IMR-90 (cell line): ENCODE data around the gene ARHGEF37. TPM values are rescaled to one million over a fixed set of nuclear protein-coding genes. Genes with fewer than 3 reads are reported as not detected.

ENCODE experiments used
- ATAC-seq: fragments of 200-7000 bp; cut with Tn5 transposase; 2 replicates; pipeline ENCODE4 v1.9.1; 2020; ENCODE audit warnings: low read depth, mild to moderate bottlenecking, moderate library complexity
- BruUV-seq: library from RNA; stranded (reverse); fragments of 400-500 nt; replicated peaks from 2 replicates; lab custom pipeline; 2021; lab: Mats Ljungman, UMichigan
- CTCF ChIA-PET: fragments of 300-600 bp; formaldehyde crosslinking; extraction: SDS; loops from one replicate; lab custom pipeline; 2021; ENCODE audit warnings: antibody characterized with exemption; lab: Yijun Ruan, JAX
- POLR2A ChIA-PET: fragments of 300-600 bp; sonication (Branson Sonifier 250); formaldehyde crosslinking; loops from one replicate; lab custom pipeline; 2022; ENCODE audit warnings: antibody characterized with exemption; ENCODE audit not compliant: unreplicated experiment; lab: Charles Lee
- DNase-seq: peaks from one replicate; pipeline ENCODE4 v3.0.0; 2013
- H2AFZ ChIP-seq: replicated peaks from 2 replicates; pipeline ENCODE3; 2013; ENCODE audit warnings: low read length, mild to moderate bottlenecking; ENCODE audit not compliant: poor library complexity
- H2AK5ac ChIP-seq: 2 replicates; pipeline ENCODE4 v1.6.1; 2013; ENCODE audit warnings: low read depth, low read length, inconsistent platforms
- H2AK9ac ChIP-seq: replicated peaks from 2 replicates; pipeline ENCODE3; 2013; ENCODE audit warnings: mild to moderate bottlenecking, low read depth, low read length, moderate library complexity; ENCODE audit not compliant: poor library complexity
- H2BK120ac ChIP-seq: 2 replicates; pipeline ENCODE4 v1.6.1; 2013; ENCODE audit warnings: low read depth, low read length, inconsistent platforms
- H2BK15ac ChIP-seq: 3 replicates; pipeline ENCODE4 v1.6.1; 2013; ENCODE audit warnings: low read depth, low read length, inconsistent platforms
- H2BK20ac ChIP-seq: 2 replicates; pipeline ENCODE4 v1.6.1; 2013; ENCODE audit warnings: low read depth, mild to moderate bottlenecking, inconsistent platforms, low read length, moderate library complexity
- H2BK5ac ChIP-seq: 2 replicates; pipeline ENCODE4 v1.6.1; 2013; ENCODE audit warnings: mild to moderate bottlenecking, low read depth, low read length, inconsistent platforms; ENCODE audit not compliant: poor library complexity, severe bottlenecking
- H3K14ac ChIP-seq: replicated peaks from 2 replicates; pipeline ENCODE4 v1.6.1; 2013; ENCODE audit warnings: low read depth, low read length, inconsistent platforms
- H3K18ac ChIP-seq: 2 replicates; pipeline ENCODE4 v1.6.1; 2013; ENCODE audit warnings: low read depth, low read length, control low read depth
- H3K23ac ChIP-seq: 2 replicates; pipeline ENCODE4 v1.6.1; 2013; ENCODE audit warnings: low read depth, low read length, inconsistent platforms
- H3K27ac ChIP-seq: 2 replicates; pipeline ENCODE4 v1.5.1; 2013; ENCODE audit warnings: mild to moderate bottlenecking, control low read depth, low read length; ENCODE audit not compliant: insufficient read depth
- H3K27me3 ChIP-seq: 2 replicates; pipeline ENCODE4 v1.6.1; 2013; ENCODE audit warnings: low read length; ENCODE audit not compliant: control insufficient read depth, insufficient read depth
- H3K36me3 ChIP-seq: 2 replicates; pipeline ENCODE4 v1.6.1; 2013; ENCODE audit warnings: low read length, mixed read lengths; ENCODE audit not compliant: control insufficient read depth, insufficient read depth
- H3K4ac ChIP-seq: 2 replicates; pipeline ENCODE4 v1.6.1; 2013; ENCODE audit warnings: low read depth, low read length, inconsistent platforms
- H3K4me1 ChIP-seq: 2 replicates; pipeline ENCODE4 v1.6.1; 2013; ENCODE audit warnings: low read length, mixed read lengths; ENCODE audit not compliant: control insufficient read depth, insufficient read depth
- H3K4me2 ChIP-seq: 2 replicates; pipeline ENCODE4 v1.6.1; 2013; ENCODE audit warnings: low read depth, mild to moderate bottlenecking, control low read depth, low read length, moderate library complexity
- H3K4me3 ChIP-seq: 2 replicates; pipeline ENCODE4 v1.5.1; 2013; ENCODE audit warnings: low read depth, mild to moderate bottlenecking, control low read depth, low read length, moderate library complexity; ENCODE audit not compliant: insufficient read depth
- H3K56ac ChIP-seq: 2 replicates; pipeline ENCODE4 v1.6.1; 2013; ENCODE audit warnings: low read length, inconsistent platforms; ENCODE audit not compliant: insufficient read depth; ENCODE audit errors: extremely low read depth
- H3K79me1 ChIP-seq, 2 experiments: 2 replicates each; pipeline ENCODE4 v1.6.1; 2013; ENCODE audit warnings: low read length in 2 of 2, inconsistent platforms in 1 of 2, low read depth in 1 of 2
- H3K9ac ChIP-seq: 2 replicates; pipeline ENCODE4 v1.6.1; 2013; ENCODE audit warnings: low read depth, low read length, control low read depth
- H3K9me1 ChIP-seq: 2 replicates; pipeline ENCODE4 v1.6.1; 2013; ENCODE audit warnings: low read length, inconsistent platforms; ENCODE audit not compliant: insufficient read depth
- H3K9me3 ChIP-seq: 2 replicates; pipeline ENCODE4 v1.6.1; 2013; ENCODE audit warnings: low read length; ENCODE audit not compliant: control insufficient read depth, insufficient read depth
- H4K20me1 ChIP-seq: 2 replicates; pipeline ENCODE4 v1.6.1; 2013; ENCODE audit warnings: low read length, inconsistent platforms; ENCODE audit not compliant: insufficient read depth
- H4K5ac ChIP-seq: 2 replicates; pipeline ENCODE4 v1.6.1; 2013; ENCODE audit warnings: mild to moderate bottlenecking, low read depth, low read length, control low read depth
- H4K8ac ChIP-seq, 2 experiments: 2 replicates each; pipeline ENCODE4 v1.6.1; 2013; ENCODE audit warnings: low read depth in 2 of 2, low read length in 2 of 2, control low read depth in 1 of 2, inconsistent platforms in 1 of 2
- H4K91ac ChIP-seq: 2 replicates; pipeline ENCODE4 v1.6.1; 2013; ENCODE audit warnings: low read depth, low read length, inconsistent platforms; ENCODE audit not compliant: insufficient read depth
- BHLHE40 ChIP-seq: fragments of 150-350 bp; IDR thresholded peaks from 2 replicates; pipeline ENCODE4 v1.6.1; 2016; ENCODE audit warnings: mild to moderate bottlenecking, low read depth, low read length
- CEBPB ChIP-seq: IDR thresholded peaks from 2 replicates; pipeline ENCODE4 v1.6.1; 2012; ENCODE audit warnings: low read depth, low read length, improper control_type of control experiment
- CHD1 ChIP-seq: IDR thresholded peaks from 2 replicates; pipeline ENCODE4 v1.6.1; 2012; ENCODE audit warnings: low read depth, low read length, improper control_type of control experiment
- CTCF ChIP-seq: conservative IDR thresholded peaks from 2 replicates; pipeline ENCODE4 v1.5.1; 2012; ENCODE audit warnings: mild to moderate bottlenecking, low read depth, low read length, improper control_type of control experiment
- ELK1 ChIP-seq: fragments of 150-350 bp; IDR thresholded peaks from 2 replicates; pipeline ENCODE4 v1.6.1; 2016; ENCODE audit warnings: low read depth, mild to moderate bottlenecking, low read length, moderate library complexity, borderline replicate concordance
- FOS ChIP-seq: fragments of 150-350 bp; IDR thresholded peaks from 2 replicates; pipeline ENCODE4 v1.6.1; 2016; ENCODE audit warnings: low read depth, low read length
- MAFK ChIP-seq: IDR thresholded peaks from 2 replicates; pipeline ENCODE4 v1.6.1; 2012; ENCODE audit warnings: low read depth, low read length, improper control_type of control experiment
- MAZ ChIP-seq: IDR thresholded peaks from 2 replicates; pipeline ENCODE4 v1.6.1; 2012; ENCODE audit warnings: low read depth, mild to moderate bottlenecking, low read length, improper control_type of control experiment, moderate library complexity, borderline replicate concordance
- MXI1 ChIP-seq: IDR thresholded peaks from 2 replicates; pipeline ENCODE4 v1.6.1; 2012; ENCODE audit warnings: low read depth, mild to moderate bottlenecking, low read length, moderate library complexity, borderline replicate concordance
- NFE2L2 ChIP-seq: fragments of 150-350 bp; IDR thresholded peaks from 2 replicates; pipeline ENCODE4 v1.6.1; 2016; ENCODE audit warnings: low read depth, mild to moderate bottlenecking, low read length
- POLR2A ChIP-seq: IDR thresholded peaks from 2 replicates; pipeline ENCODE4 v1.6.1; 2012; ENCODE audit warnings: mild to moderate bottlenecking, low read depth, low read length
- RAD21 ChIP-seq: IDR thresholded peaks from 2 replicates; pipeline ENCODE4 v1.6.1; 2012; ENCODE audit warnings: low read length, improper control_type of control experiment
- RCOR1 ChIP-seq: IDR thresholded peaks from 2 replicates; pipeline ENCODE4 v1.6.1; 2012; ENCODE audit warnings: mild to moderate bottlenecking, low read length, improper control_type of control experiment; ENCODE audit not compliant: insufficient replicate concordance
- RFX5 ChIP-seq: IDR thresholded peaks from 2 replicates; pipeline ENCODE4 v1.8.0; 2012; ENCODE audit warnings: low read depth, mild to moderate bottlenecking, low read length, moderate library complexity
- SMC3 ChIP-seq: fragments of 150-350 bp; IDR thresholded peaks from 2 replicates; pipeline ENCODE4 v1.6.1; 2016; ENCODE audit warnings: low read depth, mild to moderate bottlenecking, antibody characterized with exemption, low read length, moderate library complexity
- USF2 ChIP-seq: fragments of 150-350 bp; IDR thresholded peaks from 2 replicates; pipeline ENCODE4 v1.6.1; 2017; ENCODE audit warnings: mild to moderate bottlenecking, antibody characterized with exemption, low read length, low read depth
- WGBS, 2 experiments: methylation state at CpG; one replicate each; pipeline versions ENCODE4 v1.1.5 to v1.1.7; 2013; ENCODE audit warnings: missing lambda C conversion rate in 2 of 2; ENCODE audit not compliant: insufficient read length in 1 of 2; ENCODE audit errors: extremely low coverage in 2 of 2; 5-methylcytosine and 5-hydroxymethylcytosine counted together
- dilution Hi-C: fragments of 300-500 bp; cut with HindIII; formaldehyde crosslinking; loops from one replicate; pipeline ENCODE4 v1.14.3; 2018; ENCODE audit warnings: low sequenced_read_pairs; ENCODE audit not compliant: unreplicated experiment
- in situ Hi-C: fragments of 300-500 bp; cut with MboI; formaldehyde crosslinking; loops from 3 replicates; pipeline ENCODE4 v1.14.3; 2019; ENCODE audit warnings: low sequenced_read_pairs, inconsistent platforms, mixed read lengths
- intact Hi-C: fragments of 100-400 bp; cut with micrococcal nuclease; formaldehyde crosslinking; loops from 2 replicates; pipeline ENCODE4 v1.10.0; 2022
- polyA plus RNA-seq, 3 experiments: library from polyadenylated mRNA; depleted of rRNA; stranded (reverse); fragments of >200 nt; gene quantifications; 2 replicates each; pipeline ENCODE4 v1.2.3, GENCODE V29; 2012; ENCODE audit warnings: low replicate concordance in 1 of 3
- total RNA-seq: library from RNA; depleted of rRNA; stranded (reverse); fragments of >200 nt; gene quantifications from 2 replicates; pipeline ENCODE4 v1.2.3, GENCODE V29; 2012

The ARHGEF37 gene
- total and polyA plus RNA-seq, 2 of the 4 experiments (the other 2 are of a cell fraction), result 0.39 to 0.54 TPM

- H2BK120ac ChIP-seq, result no peak overlapping the region
- ATAC-seq, result no peak
- no peak overlapping the region for H4K8ac ChIP-seq
- no peak overlapping the region for H3K18ac ChIP-seq
- no peaks in the 10 kb centered on the region for H3K27me3 ChIP-seq
- no peak overlapping the region for H3K4me2 ChIP-seq
- no CpG with 5 or more reads among the region's 1 CpG for WGBS, 2 experiments
- H2AK5ac ChIP-seq, result no peak overlapping the region
- no peak overlapping the region for H3K9ac ChIP-seq
- H3K14ac ChIP-seq, result no peak overlapping the region
- H3K4me3 ChIP-seq, result no peak overlapping the region
- no peak overlapping the region for H3K23ac ChIP-seq
- peaks cover 8% of the 10 kb centered on the region for H3K4me1 ChIP-seq
- POLR2A ChIA-PET, result no interaction called here
- BruUV-seq, result no TSS peak
- no peak overlapping the region for H4K91ac ChIP-seq
- H3K4ac ChIP-seq, result no peak overlapping the region
- CTCF ChIA-PET, result interaction anchor here (0.7 kb wide), 1 partner anchor 36 kb away, joined by 3 read pairs; no protein-coding TSS in a partner anchor
- intact Hi-C loops (loop anchor here (5.0 kb wide), 1 partner anchor 34 kb away; no protein-coding TSS in a partner anchor), dilution Hi-C loops (no loop called here), in situ Hi-C loops (no loop called here)
- H3K9me3 ChIP-seq, result no peaks in the 10 kb centered on the region
- DNase-seq, result no peak
- H4K5ac ChIP-seq, result no peak overlapping the region
- H3K36me3 ChIP-seq, result no peaks in the 10 kb centered on the region
- H2BK15ac ChIP-seq, result no peak overlapping the region
- H3K79me1 ChIP-seq, result no peaks in the 10 kb centered on the region; a peak in 1 of 4 replicates
- TF ChIP-seq RCOR1, result no peak
- no peak for TF ChIP-seq CEBPB
- no peak for TF ChIP-seq NFE2L2
- TF ChIP-seq USF2, result no peak
- no peak for TF ChIP-seq BHLHE40
- TF ChIP-seq MXI1, result no peak
- no peak for TF ChIP-seq CHD1
- TF ChIP-seq ELK1, result no peak
- TF ChIP-seq RAD21, result no peak
- no peak for TF ChIP-seq RFX5
- no peak for TF ChIP-seq MAFK
- TF ChIP-seq POLR2A, result no peak
- no peak for TF ChIP-seq CTCF
- TF ChIP-seq FOS, result no peak
- TF ChIP-seq SMC3, result no peak
- no peak for TF ChIP-seq MAZ
- no peak overlapping the region for H3K27ac ChIP-seq
- no peak overlapping the region for H2BK20ac ChIP-seq
- H2BK5ac ChIP-seq, result no peak overlapping the region
- no peaks in the 10 kb centered on the region for H4K20me1 ChIP-seq
- no peak overlapping the region for H2AK9ac ChIP-seq
- H2AFZ ChIP-seq, result no peak overlapping the region
- H3K56ac ChIP-seq, result no peak overlapping the region
- H3K9me1 ChIP-seq, result peaks cover 4% of the 10 kb centered on the region
These were observed 2.1 kb downstream of the ARHGEF37 start for GRCh38 chr5:149583394-149583793.
